Skeletal muscle tissue (tissue), 4 donors: Measurements from ENCODE around the gene TSSK6. TPM values are rescaled to one million over a fixed set of nuclear protein-coding genes. Genes with fewer than 3 reads are reported as not detected.

Experiments
- H3K27ac ChIP-seq: one replicate; pipeline ENCODE4 v1.7.0; 2013; ENCODE audit warnings: mild to moderate bottlenecking, low read depth, low read length, inconsistent platforms
- H3K27me3 ChIP-seq, 3 donors: one replicate each; pipeline ENCODE4 v1.7.0; 2013; ENCODE audit warnings: low read length in 3 of 3; ENCODE audit not compliant: control insufficient read depth in 3 of 3, insufficient read depth in 3 of 3
- H3K36me3 ChIP-seq, 3 donors: one replicate each; pipeline ENCODE4 v1.7.0; 2013; ENCODE audit warnings: low read length in 3 of 3; ENCODE audit not compliant: control insufficient read depth in 3 of 3, insufficient read depth in 3 of 3
- H3K4me1 ChIP-seq, 3 donors: one replicate each; pipeline ENCODE4 v1.7.0; 2013; ENCODE audit warnings: low read length in 3 of 3, mild to moderate bottlenecking in 3 of 3; ENCODE audit not compliant: control insufficient read depth in 3 of 3, insufficient read depth in 3 of 3
- H3K4me3 ChIP-seq, 3 donors: one replicate each; pipeline ENCODE4 v1.7.0; 2013; ENCODE audit warnings: low read length in 3 of 3
- H3K9ac ChIP-seq, 3 donors: one replicate each; pipeline ENCODE4 v1.7.0; 2013; ENCODE audit warnings: low read length in 3 of 3, mild to moderate bottlenecking in 3 of 3, moderate library complexity in 2 of 3, low read depth in 1 of 3
- H3K9me3 ChIP-seq, 3 donors: one replicate each; pipeline ENCODE4 v1.7.0; 2013; ENCODE audit warnings: low read length in 3 of 3; ENCODE audit not compliant: control insufficient read depth in 3 of 3
- total RNA-seq: library from RNA; depleted of rRNA; stranded (reverse); fragments of >200 nt; gene quantifications from one replicate; pipeline ENCODE4 v1.2.3, GENCODE V29; 2014
- donor health status: Osteomylitis.

The TSSK6 gene
- total RNA-seq, 1 donor from 2014 or later, result not detected

- peaks cover 39 to 61% (median 54%) of the 10 kb centered on the region in 3 donors for H3K4me1 ChIP-seq
- H3K9me3 ChIP-seq, result no peaks in the 10 kb centered on the region
- H3K4me3 ChIP-seq, result peak overlapping the region; percentile 46 to 65 (median 46)
Measured at GRCh38 chr19:19488875-19489690, 26.3 kb downstream of the TSSK6 start.

GRCh38 chr19:19487950-19488874 is 27.1 kb downstream of the TSSK6 start:
- no peaks in the 10 kb centered on the region for H3K9me3 ChIP-seq
- H3K4me3 ChIP-seq, result peak overlapping the region in 1 of 3 donors; percentile 46
- peaks cover 5 to 13% (median 9%) of the 10 kb centered on the region in 3 donors for H3K36me3 ChIP-seq
- peaks cover 39 to 61% (median 55%) of the 10 kb centered on the region in 3 donors for H3K4me1 ChIP-seq
- H3K27me3 ChIP-seq, result no peaks in the 10 kb centered on the region
- peak overlapping the region; percentile 56 to 60 (median 59) for H3K9ac ChIP-seq
- H3K27ac ChIP-seq, result peak overlapping the region; percentile 81

More at GRCh38 chr19:19488875-19489690, 26.3 kb downstream of the TSSK6 start:
- H3K9ac ChIP-seq, result peak overlapping the region; percentile 59 to 77 (median 59)
- H3K27ac ChIP-seq, result peak overlapping the region; percentile 81
- no peaks in the 10 kb centered on the region for H3K27me3 ChIP-seq
- H3K36me3 ChIP-seq, result peaks cover 8 to 19% (median 14%) of the 10 kb centered on the region in 3 donors

- Histone ChIP-seq H3K9ac (peak overlapping the region in 1 of 3 donors; percentile 60), H3K27ac (peak overlapping the region; percentile 81), H3K9me3 (no peaks in the 10 kb centered on the region), H3K4me1 (peaks cover 39 to 66% (median 63%) of the 10 kb centered on the region in 3 donors), H3K27me3 (no peaks in the 10 kb centered on the region), H3K4me3 (no peak overlapping the region), H3K36me3 (peaks cover 3 to 8% (median 3%) of the 10 kb centered on the region in 3 donors)
Measured at GRCh38 chr19:19487077-19487949, 28.0 kb downstream of the TSSK6 start.

- Histone ChIP-seq H3K4me3 (no peak overlapping the region), H3K4me1 (peaks cover 39 to 65% (median 64%) of the 10 kb centered on the region in 3 donors), H3K36me3 (peaks cover 0 to 3% (median 3%) of the 10 kb centered on the region in 3 donors), H3K9ac (peak overlapping the region in 1 of 3 donors; percentile 40), H3K27ac (no peak overlapping the region), H3K9me3 (no peaks in the 10 kb centered on the region), H3K27me3 (no peaks in the 10 kb centered on the region)
Measured at GRCh38 chr19:19486343-19487076, 28.8 kb downstream of the TSSK6 start.

- Histone ChIP-seq H3K4me3 (no peak overlapping the region), H3K9me3 (no peaks in the 10 kb centered on the region), H3K27me3 (no peaks in the 10 kb centered on the region), H3K4me1 (peaks cover 39 to 60% (median 59%) of the 10 kb centered on the region in 3 donors), H3K9ac (peak overlapping the region in 1 of 3 donors; percentile 16), H3K27ac (no peak overlapping the region), H3K36me3 (peaks cover 0 to 4% (median 1%) of the 10 kb centered on the region in 3 donors)
Measured at GRCh38 chr19:19485998-19486290, 29.4 kb downstream of the TSSK6 start.

- Histone ChIP-seq H3K36me3 (peaks cover 0 to 6% (median 3%) of the 10 kb centered on the region in 3 donors), H3K9me3 (no peaks in the 10 kb centered on the region), H3K9ac (peak overlapping the region in 1 of 3 donors; percentile 45), H3K4me1 (peaks cover 39 to 57% (median 55%) of the 10 kb centered on the region in 3 donors), H3K27ac (no peak overlapping the region), H3K27me3 (no peaks in the 10 kb centered on the region), H3K4me3 (no peak overlapping the region)
Measured at GRCh38 chr19:19485161-19485997, 30.0 kb downstream of the TSSK6 start.

GRCh38 chr19:19482809-19483596 is 32.3 kb downstream of the TSSK6 start:
- H3K4me1 ChIP-seq, result peaks cover 15 to 34% (median 32%) of the 10 kb centered on the region in 3 donors
- H3K27me3 ChIP-seq, result no peaks in the 10 kb centered on the region
- no peak overlapping the region for H3K4me3 ChIP-seq
- peaks cover 0 to 7% (median 4%) of the 10 kb centered on the region in 3 donors for H3K36me3 ChIP-seq
- H3K9ac ChIP-seq, result peak overlapping the region in 1 of 3 donors; percentile 45
- no peaks in the 10 kb centered on the region for H3K9me3 ChIP-seq
- H3K27ac ChIP-seq, result no peak overlapping the region

- Histone ChIP-seq H3K9me3 (no peaks in the 10 kb centered on the region), H3K4me1 (peaks cover 19 to 35% (median 23%) of the 10 kb centered on the region in 3 donors), H3K4me3 (no peak overlapping the region), H3K27ac (no peak overlapping the region), H3K27me3 (no peaks in the 10 kb centered on the region), H3K9ac (no peak overlapping the region), H3K36me3 (peaks cover 0 to 4% (median 4%) of the 10 kb centered on the region in 3 donors)
Measured at GRCh38 chr19:19480688-19481087, 34.7 kb downstream of the TSSK6 start.
